CD1c-positive myeloid dendritic cell (primary cell): ENCODE results near the gene EPHB4.

ENCODE experiments used
- DNase-seq: peaks from one replicate; pipeline ENCODE4 v3.0.0-alpha.2; 2016; ENCODE audit errors: extremely low spot score

Gene EPHB4

DNA sequence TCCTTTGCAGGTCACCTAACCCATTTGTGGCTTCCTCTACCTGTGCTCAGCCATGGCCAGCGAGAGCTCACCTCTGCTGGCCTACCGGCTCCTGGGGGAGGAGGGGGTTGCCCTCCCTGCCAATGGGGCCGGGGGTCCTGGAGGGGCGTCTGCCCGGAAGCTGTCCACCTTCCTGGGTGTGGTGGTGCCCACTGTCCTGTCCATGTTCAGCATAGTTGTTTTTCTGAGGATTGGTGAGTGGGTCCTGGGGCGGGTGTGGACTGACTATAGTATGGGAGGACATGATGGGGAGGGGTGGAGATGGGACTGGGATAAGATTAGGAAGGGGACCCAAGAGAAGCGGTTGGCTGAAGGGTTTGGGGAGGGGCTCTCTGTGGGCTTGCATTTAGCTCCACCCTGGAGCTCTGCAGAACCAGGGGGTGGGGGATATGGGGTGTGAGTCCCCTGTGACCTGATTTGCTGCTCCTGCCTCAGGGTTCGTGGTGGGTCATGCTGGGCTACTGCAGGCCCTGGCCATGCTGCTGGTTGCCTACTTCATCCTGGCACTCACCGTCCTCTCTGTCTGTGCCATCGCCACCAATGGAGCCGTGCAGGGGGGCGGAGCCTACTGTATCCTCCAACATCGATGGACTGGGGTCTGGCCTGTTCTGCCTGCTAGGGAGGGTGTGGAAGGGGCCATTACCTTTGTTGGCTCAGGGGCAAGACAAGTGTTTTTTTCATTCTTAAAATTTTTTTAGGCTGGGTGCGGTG is 27.0 kb upstream of the EPHB4 start:
- no peak for DNase-seq

DNA sequence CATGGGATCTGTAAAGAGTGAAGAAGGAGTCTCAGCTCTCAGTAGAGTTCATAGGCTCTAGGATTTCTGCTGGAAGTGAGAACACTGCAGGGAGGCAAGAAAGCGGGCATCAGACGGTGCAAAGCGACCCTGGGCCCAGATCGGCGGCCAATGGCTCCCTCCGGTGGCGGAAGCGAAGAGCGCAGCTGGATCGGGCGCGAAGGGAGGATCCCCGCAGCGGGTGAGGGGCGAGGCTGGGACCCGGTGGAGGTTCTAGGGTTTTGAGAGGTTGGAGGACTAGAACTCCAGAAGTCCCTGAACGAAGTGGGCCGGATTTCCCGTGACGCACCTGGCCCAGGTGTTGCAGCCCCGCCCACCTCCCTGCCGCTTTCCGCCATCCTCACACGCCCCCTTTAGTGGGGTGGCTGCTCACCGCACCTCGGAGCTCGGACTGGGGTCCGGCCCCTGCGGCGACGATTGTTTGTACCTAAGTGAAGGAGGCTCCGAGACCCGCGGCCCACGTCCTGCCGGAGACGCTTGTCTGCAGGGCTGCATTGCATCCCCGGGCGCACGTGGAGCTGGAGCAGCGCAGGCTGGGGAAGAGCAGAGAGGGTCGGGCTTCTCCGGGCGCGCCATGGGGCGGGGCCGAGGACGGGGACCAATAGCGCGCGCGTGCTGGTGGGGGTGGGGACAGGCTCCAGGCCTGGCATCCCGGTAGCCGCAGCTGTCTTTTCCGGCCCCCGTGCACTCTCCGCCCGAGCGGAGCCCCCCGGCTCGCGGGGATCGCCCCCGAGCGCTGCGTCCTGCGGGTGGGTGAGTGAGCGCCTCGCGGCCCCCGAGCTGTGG is 24.9 kb upstream of the EPHB4 start, which contains the start of gene SLC12A9:
Gene SLC12A9, plus strand, starts transcription at position 666 of the 825 bp plus-strand sequence. CDS start 1,485 bp downstream, outside the sequence.
- DNase-seq, result peak; percentile 94

DNA sequence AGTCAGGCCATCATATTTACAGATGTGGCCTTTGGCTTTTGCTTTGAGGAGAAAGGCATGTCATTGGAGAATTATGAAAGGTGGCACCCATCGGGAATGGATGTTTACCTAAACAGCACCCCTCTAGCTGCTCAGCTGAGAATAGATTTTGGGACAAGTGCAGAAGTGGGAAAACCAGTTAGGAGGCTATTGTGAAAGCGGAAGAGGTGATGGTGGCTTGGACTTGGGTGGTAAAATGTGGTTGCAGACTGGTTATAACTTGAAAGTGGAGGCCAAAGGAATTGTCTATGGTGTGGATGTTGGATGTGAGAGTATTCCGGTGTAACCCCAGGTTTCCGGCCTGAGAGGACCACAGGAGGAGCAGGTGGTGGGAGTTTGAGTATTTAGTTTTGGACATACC is 20.0 kb upstream of the EPHB4 start:
- DNase-seq, result no peak

DNA sequence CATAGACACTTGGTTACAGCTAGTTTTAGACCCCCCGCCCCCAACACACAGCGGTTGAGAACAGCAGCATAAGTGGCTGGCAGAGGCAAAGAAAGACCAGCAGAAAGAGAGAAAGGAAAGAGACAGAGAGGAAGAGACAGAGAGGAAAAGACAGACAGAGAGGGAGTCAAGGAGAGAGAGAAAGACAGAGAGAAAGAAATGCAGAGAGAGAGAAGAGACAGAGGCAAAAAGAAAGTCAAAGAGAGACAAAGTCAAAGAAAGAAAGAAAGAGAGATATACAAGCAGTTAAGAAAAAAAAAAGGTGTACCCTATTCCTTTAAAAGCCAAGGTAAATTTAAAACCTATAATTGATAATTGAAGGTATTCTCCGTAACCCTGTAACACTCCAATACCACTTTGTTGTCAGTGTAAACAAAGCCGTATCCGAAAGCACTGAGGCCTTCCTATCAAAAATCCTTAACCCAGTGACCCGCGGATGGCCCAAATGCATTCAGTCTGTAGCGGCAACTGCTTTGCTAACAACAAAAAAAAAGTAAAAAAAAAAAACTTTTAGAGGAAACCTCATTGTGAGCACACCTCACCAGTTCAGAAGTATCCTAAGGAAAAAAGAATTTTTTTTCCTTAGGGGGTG is 13.3 kb upstream of the EPHB4 start:
- no peak for DNase-seq

DNA sequence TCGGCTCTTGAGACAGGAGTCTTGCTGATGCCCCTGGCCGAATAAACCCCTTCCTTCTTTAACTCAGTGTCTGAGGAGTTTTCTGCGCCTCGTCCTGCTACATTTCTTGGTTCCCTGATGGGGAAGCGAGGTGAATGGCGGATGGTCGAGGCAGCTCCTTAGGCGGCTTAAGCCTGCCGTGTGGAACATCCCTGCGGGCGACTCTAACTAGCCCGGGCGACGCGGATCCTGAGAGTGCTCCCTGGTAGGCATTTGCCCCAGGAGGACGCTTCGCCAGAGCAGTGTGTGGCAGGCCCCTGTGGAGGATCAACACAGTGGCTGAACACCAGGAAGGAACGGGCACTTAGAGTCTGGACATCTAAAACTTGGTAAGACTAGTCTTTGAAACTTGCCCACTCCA is 12.0 kb upstream of the EPHB4 start:
- DNase-seq, result no peak

DNA sequence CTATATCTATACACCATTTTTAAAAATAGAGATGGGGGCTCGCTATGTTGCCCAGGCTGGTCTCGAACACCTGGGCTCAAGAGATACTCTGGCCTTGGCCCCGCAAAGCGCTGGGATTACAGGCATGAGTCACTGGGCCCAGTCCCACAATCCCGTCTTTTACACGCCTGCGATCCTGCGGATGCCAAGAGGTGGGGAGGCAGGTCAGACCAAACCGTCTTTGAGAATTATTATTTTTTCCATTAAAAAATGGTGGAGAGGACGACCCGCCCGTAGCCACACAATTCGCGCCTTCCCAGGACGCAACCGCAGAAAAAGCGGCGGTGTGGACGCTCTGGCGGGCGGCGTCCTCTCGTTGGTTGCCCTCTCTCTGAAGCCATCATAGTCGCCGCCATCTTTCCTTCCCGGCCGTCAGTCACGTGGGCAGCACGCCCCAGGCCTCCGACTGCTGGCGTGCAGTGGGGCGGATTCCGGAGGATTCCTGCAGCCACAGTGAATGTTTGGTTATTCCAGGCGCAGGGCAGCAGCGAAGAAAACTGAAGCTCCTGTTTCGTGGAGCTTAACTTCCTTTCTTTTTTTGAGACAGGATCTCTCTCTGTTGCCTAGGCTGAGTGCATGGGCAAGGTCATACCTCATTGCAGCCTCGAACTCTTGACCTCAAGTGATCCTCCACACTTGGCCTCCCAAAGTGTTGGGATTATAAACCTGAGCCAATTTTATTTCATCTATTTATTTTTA is 9.9 kb upstream of the EPHB4 start:
- DNase-seq, result peak; percentile 79

DNA sequence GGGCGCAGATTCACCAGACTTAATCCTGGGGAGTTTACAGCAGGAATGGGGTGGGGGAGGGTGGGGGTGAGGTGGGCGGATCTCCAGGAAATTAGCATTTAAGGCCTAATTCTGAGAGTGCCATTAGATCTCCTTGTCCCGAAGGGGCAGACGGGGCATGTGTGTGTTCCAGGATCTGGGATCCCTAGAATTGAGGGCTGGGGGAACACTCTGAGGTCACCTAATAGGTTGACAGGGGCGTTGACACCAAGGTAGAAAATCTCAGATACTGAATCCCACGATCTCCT is 9.4 kb upstream of the EPHB4 start:
- DNase-seq, result no peak

DNA sequence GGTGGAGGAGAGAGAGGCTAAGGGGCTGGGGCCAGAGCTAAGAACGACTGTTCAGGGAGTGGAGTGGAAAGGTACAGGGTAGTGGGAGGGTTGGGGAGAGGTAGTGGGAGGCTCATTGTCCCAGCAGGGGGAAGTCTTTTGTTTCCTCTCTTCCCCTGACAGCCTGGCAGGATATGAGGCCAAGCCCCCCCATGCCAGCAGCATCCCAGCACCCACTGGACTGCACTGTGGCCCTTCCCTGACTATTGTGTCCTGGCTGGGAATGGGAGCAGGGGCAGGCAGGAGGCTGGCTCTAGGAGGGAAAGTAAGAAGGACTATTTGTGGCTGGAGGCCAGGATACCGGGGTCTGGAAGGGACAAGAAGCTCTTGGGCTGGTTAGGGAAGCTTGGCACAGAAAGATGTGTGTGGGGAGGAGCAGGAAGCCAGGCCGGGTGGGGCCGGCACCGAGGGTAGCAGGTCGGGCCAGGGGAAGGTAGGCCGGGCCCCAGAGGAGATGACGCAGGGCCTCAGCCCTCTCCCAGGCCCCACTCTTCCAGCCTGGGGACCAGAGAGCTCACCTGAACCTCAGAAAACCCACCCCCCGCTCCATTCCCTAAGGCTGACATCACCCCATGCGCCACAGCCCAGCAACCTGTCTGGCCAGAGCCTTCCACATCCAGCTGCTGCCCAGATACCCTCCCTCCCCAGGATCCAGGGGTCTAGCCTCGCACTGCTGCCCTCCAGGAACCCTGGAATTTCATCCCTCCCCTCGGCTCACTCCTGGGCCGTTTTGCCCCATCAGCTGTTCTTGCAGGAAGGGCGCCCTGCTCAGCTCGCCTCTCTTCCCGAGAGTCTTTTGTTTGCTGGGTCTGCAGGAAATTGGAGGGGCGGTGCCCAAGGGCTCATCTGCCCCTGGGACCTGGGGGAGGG is 8.8 kb upstream of the EPHB4 start:
- DNase-seq, result no peak

DNA sequence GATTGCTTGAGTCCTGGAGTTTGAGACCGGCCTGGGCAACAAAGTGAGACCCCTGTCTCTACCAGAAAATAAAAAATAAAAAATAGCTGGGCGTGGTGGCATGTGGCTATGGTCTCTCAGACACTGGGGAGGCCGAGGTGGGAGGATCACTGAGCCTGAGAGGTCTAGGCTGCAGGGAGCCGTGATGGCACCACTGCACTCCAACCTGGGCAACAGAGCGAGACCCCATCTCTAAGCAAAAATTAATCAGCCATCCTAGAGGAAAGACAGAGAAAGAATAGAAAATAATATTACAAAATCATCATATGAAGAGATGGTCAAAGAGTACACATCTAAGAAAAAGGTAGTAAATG is 4.9 kb upstream of the EPHB4 start:
- DNase-seq, result no peak

DNA sequence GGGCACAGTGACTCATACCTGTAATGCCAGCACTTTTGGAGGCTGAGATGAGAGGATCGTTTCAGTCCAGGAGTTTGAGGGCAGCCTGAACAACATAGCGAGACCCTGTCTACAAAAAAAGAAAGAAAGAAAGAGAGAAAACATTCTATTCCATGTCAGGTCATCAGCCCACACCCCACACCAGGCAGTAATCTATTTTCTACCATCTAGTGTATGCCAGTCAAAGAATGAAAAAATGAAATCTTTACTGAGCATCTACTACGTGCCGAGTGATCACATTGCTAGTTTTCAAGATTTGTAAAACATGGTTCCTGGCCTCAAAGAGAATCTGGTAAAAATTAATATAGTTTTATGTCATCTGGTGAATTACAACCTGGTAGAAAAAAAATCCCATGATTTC is 3.1 kb upstream of the EPHB4 start:
- DNase-seq, result no peak

DNA sequence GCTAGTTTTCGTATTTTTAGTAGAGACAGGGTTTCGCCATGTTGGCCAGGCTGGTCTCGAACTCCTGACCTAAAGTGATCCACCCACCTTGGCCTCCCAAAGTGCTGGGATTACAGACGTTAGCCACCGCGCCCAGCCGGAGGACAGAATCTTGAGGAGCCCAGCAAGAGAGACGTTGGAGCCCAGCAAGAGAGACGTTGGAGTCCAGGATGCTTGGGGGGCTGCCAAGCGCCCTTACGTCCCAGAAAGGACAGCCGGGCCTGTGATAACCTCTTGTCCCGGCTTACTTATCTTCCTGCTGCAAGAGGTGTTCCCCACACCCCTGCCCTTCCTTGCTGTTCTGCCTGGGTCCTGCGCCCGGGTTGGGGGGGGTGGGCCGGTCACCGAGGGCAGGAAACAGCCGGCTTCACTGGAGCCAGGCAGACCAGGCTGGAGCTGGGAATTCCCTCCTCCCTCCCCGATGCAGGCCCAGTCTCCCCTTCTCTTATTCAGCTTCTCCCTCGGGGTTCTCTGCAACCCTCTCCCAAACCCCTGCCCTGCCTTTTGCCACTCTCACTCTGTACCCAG is 1.9 kb upstream of the EPHB4 start:
- no peak for DNase-seq

DNA sequence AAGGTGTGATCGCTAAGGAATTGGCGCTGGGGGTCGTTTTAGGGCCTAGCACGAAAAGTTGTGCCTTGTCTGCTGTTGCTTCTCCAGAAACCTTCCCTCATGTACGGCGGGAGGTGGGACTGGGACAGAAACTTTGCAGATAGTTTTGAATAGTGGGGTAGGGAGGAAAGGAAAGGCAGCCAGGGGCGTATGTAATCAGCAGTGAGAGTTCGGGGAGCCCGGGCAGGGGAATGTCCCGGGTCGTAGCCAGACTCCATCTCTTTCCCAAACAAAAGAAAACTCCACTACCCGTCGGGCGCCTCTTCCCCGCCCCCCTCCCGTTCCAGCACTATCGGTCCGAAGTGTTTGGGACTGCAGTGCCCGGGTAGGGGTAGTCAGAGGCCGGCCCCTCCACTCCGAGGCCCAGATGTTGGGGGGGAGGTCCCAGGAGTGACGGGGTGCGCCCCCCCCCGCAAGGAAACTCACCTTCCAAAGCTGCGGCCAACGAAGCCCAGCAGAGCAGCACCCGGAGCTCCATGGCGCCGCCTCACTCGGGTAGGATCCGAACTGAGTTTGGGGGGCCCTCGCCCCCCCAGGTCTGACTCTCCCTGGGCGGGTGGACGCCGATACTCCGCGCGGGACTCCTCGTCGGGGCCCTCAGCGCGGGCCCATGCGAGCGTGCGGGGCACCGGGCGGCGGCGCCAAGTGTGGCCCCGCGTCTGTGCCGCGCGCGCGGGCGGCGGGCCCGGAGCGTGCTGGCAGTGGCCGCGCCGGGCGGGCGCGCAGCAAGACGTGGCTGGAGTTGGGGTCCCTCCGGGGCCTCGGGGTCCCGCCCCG is 601 bp downstream of the EPHB4 start:
- no peak for DNase-seq

DNA sequence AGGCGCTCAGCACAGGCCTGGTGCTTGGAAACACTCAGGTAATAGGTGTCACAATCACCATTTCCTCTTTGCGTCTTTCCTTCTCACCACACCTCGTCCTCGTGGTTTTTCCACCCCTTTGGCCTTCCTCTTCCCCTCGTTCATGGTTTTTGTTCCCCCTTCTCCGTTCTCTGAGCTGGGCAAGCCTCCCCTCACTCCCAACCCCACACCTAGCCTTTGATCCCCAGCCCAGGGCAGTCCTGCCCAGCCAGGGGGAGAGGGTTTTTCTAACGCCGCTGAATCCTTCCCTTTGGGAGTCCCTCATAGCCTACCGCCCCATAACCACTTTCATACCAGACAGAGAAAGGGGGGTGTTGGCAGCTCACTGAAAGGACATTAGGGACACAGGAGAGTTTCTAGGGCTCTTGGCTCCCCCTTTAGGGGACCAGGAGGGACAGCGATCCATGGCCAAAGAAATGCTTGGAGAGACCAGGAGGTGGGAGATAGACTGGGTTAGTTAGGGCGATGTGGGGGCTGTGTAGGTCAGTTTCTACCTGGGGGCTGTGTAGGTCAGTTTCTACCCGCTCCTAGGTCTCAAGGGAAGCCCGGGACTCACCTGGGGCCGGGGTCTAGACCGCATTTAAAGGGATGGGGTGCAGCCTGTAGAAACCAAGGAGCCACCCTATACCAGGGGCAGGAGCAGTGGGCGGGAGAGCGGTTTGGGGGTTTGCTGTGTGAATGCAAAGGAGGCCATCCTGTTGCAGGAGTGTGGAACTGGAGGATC is 1.4 kb downstream of the EPHB4 start:
- DNase-seq, result no peak

DNA sequence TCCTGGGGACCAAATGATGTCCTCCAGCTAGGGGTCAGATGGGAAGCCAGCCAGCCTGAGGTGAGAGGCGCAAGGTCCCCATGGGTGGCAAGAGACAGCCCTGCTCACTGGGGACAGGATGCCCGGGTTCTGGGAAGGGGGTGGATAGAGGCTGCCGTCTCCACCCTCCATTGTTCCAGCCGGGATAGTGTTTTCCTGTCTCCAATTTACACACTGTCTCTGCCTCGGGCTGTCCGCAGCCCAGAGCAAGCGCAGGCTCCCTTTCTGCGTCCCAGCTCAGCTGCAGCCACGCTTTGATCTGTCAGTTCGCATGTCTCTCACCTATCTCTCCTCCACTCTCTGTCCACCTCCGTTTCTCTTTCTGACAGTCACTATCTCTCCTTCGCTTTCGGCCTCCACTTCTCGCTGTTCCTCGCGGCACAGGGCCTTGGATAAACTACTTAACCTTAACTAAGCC is 2.1 kb downstream of the EPHB4 start:
- no peak for DNase-seq

DNA sequence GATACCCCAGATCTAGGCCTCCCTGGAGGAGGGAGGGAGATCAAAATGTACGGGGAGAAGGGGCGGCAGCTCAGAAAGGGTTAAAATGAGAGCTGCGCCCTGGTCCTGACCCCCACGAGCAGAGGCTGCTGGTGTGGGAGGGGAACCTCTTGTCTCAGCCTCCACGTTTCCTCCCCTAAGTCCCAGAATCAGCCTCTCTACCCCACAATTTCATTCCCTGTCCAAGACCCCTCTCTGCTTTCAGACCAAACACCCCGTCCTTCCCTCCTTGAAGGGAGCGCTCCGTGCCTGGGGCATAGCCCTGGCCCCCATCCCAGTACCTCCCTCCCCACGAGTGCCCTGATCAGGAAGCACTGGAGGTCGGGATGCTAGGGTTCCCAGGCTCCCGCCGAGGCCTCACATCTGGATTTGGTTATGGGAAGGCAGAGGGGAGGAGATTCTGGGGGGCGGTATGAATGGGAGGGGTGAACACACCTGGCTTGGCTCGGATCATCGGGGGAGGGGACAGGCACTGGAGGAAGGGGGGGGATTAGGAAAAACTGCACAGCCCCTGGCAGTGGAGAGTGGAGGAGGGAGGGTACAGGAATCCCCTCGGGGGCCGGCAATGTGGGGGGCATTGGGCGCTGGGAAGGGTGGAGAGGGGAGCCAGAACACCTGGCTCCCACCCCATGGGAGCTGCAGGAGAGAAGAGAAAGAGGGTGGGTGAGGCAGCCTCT is 2.7 kb downstream of the EPHB4 start:
- no peak for DNase-seq

DNA sequence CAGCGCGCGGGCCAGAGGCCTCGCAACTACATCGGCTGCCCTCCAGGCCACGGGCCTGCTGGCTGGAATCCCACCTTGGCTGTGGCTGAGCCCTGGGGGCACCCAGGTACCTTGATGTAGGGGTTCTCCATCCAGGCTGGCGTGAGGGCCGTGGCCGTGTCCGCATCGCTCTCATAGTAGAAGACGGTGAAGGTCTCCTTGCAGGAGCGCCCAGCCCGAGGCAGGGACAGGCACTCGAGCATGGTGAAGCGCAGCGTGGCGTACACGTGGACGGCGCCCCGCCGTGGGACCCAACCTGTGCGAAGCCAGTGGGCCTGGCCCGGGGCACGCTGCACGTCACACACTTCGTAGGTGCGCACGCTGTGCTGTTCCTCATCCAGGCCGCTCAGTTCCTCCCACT is 3.8 kb downstream of the EPHB4 start:
- DNase-seq, result no peak

DNA sequence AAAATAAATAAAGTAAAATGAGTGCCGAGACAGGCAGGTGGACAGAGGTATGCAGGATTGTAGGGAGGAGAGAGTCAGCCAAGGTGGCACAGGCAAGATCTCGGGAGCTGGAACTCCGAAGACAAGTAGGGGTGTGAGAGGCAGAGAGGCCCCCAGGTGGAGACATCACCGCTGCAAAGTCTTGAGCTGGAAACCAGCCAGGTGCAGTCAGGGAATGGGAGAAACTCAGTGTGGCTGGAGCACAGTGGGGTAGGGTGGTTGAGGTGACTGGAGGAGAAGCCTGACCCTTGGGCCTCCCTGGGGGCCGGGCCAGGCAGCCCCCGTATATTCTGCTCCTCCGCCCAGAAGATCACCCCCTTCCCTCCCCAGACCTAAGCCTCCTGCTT is 4.2 kb downstream of the EPHB4 start:
- no peak for DNase-seq
